Measurements from ENCODE around the gene GPBAR1.

GRCh38 chr2:218217360-218218267, 43.2 kb upstream of the GPBAR1 start:
- TF ChIP-seq YY1 (IDR thresholded peaks at IDR 0.05; ENCODE audit: insufficient read depth, insufficient read length) (no peak), SUZ12 (IDR thresholded peaks at IDR 0.05; ENCODE audit: extremely low read depth, insufficient read depth, insufficient read length) (no peak)
